Small intestine (tissue), 7 donors: ENCODE results near the gene DIAPH2. TPM values are rescaled to one million over a fixed set of nuclear protein-coding genes. Genes with fewer than 3 reads are reported as not detected.

Experiments used
- DNase-seq, 2 donors: peaks; one replicate each; pipeline versions ENCODE4 v3.0.0 to v3.0.0-alpha.2; 2013
- FAIRE-seq: peaks from 2 replicates; lab custom pipeline; 2012; peaks lifted over from hg19 to GRCh38; lab: Jason Lieb, UNC
- H3K27ac ChIP-seq, 3 donors: one replicate each; pipeline ENCODE4 v1.5.1; 2013; ENCODE audit warnings: low read length in 2 of 3, mild to moderate bottlenecking in 2 of 3, control low read depth in 1 of 3, inconsistent platforms in 1 of 3, low read depth in 1 of 3, moderate library complexity in 1 of 3
- H3K27me3 ChIP-seq, 3 donors: one replicate each; pipeline ENCODE4 v1.6.1; 2013; ENCODE audit warnings: low read length in 3 of 3, inconsistent platforms in 1 of 3; ENCODE audit not compliant: control insufficient read depth in 3 of 3, insufficient read depth in 3 of 3
- H3K36me3 ChIP-seq, 3 donors: one replicate each; pipeline ENCODE4 v1.6.1; 2013; ENCODE audit warnings: low read length in 3 of 3, inconsistent platforms in 1 of 3, low read depth in 1 of 3, mild to moderate bottlenecking in 1 of 3, moderate library complexity in 1 of 3; ENCODE audit not compliant: control insufficient read depth in 3 of 3, insufficient read depth in 2 of 3
- H3K4me1 ChIP-seq, 3 donors: one replicate each; pipeline ENCODE4 v1.6.1; 2013; ENCODE audit warnings: low read length in 2 of 3, inconsistent platforms in 1 of 3, low read depth in 1 of 3, mild to moderate bottlenecking in 1 of 3, moderate library complexity in 1 of 3; ENCODE audit not compliant: control insufficient read depth in 3 of 3, insufficient read depth in 2 of 3
- H3K4me3 ChIP-seq, 3 donors: one replicate each; pipeline ENCODE4 v1.5.1; 2013; ENCODE audit warnings: low read length in 3 of 3, control low read depth in 1 of 3, inconsistent platforms in 1 of 3, low read depth in 1 of 3, mild to moderate bottlenecking in 1 of 3, moderate library complexity in 1 of 3
- H3K9me3 ChIP-seq, 2 donors: one replicate each; pipeline ENCODE4 v1.6.1; 2013; ENCODE audit warnings: low read depth in 1 of 2, low read length in 1 of 2; ENCODE audit not compliant: control insufficient read depth in 2 of 2, insufficient read depth in 1 of 2
- WGBS, 3 donors: extraction: QIAGEN DNeasy Blood & Tissue Kit; methylation state at CpG; one replicate each; pipeline ENCODE4 v1.1.7; 2013; 5-methylcytosine and 5-hydroxymethylcytosine counted together
- polyA plus RNA-seq, 4 donors: library from polyadenylated mRNA; stranded (reverse) in 3 of 4; unstranded in 1 of 4; fragments of 200-250 nt in 3 of 4; fragments of 120-200 nt in 1 of 4; gene quantifications; one replicate each; pipeline versions ENCODE4 v1.2.1 to v1.2.3, GENCODE V29; 2013
- donor health status: healthy with polysubstance abuse.
- donor health status: control.
- donor health status: control.
- donor health status: Bipolar disorder and iron deficiency.
- donor health status: healthy.

DIAPH2 gene
- polyA plus RNA-seq, 4 donors: 5.1 to 11.7 (median 6.1) TPM

- Histone ChIP-seq H3K27me3 (no peaks in the 10 kb centered on the region), H3K36me3 (no peaks in the 10 kb centered on the region), H3K27ac (no peak overlapping the region), H3K4me1 (no peaks in the 10 kb centered on the region), H3K9me3 (no peaks in the 10 kb centered on the region), H3K4me3 (no peak overlapping the region)
- DNase-seq (no peak), FAIRE-seq (no peak)
Observed at GRCh38 chrX:97322401-97322800, 637.8 kb downstream of the DIAPH2 start.

GRCh38 chrX:97326456-97326855, 641.8 kb downstream of the DIAPH2 start:
- Histone ChIP-seq H3K4me3 (no peak overlapping the region), H3K4me1 (no peaks in the 10 kb centered on the region), H3K36me3 (no peaks in the 10 kb centered on the region), H3K9me3 (no peaks in the 10 kb centered on the region), H3K27ac (no peak overlapping the region), H3K27me3 (no peaks in the 10 kb centered on the region)
- FAIRE-seq (no peak), DNase-seq (no peak)
- 74 to 84% (median 82%) methylated on average over 2 of the region's 2 CpGs for WGBS, 3 donors

GRCh38 chrX:97328853-97329390, 644.3 kb downstream of the DIAPH2 start:
- no peak for FAIRE-seq
- Histone ChIP-seq H3K36me3 (no peaks in the 10 kb centered on the region), H3K4me1 (no peaks in the 10 kb centered on the region), H3K27me3 (no peaks in the 10 kb centered on the region), H3K9me3 (no peaks in the 10 kb centered on the region), H3K27ac (no peak overlapping the region), H3K4me3 (no peak overlapping the region)
- WGBS, 3 donors: 88 to 100% (median 97%) methylated on average over 1 of the region's 1 CpG
- DNase-seq: no peak

- Histone ChIP-seq H3K27ac (no peak overlapping the region), H3K9me3 (no peaks in the 10 kb centered on the region), H3K4me3 (no peak overlapping the region), H3K4me1 (no peaks in the 10 kb centered on the region), H3K36me3 (no peaks in the 10 kb centered on the region), H3K27me3 (no peaks in the 10 kb centered on the region)
- no peak for DNase-seq
- FAIRE-seq: no peak
- WGBS, 3 donors: 83 to 92% (median 92%) methylated on average over 1 of the region's 1 CpG
Observed at GRCh38 chrX:97330151-97330550, 645.5 kb downstream of the DIAPH2 start.

- H3K4me1 ChIP-seq: no peaks in the 10 kb centered on the region
- no peaks in the 10 kb centered on the region for H3K27me3 ChIP-seq
- WGBS, 3 donors: 70 to 100% (median 93%) methylated on average over 3 of the region's 3 CpGs
- FAIRE-seq (no peak), DNase-seq (no peak)
- H3K36me3 ChIP-seq: no peaks in the 10 kb centered on the region
- no peak overlapping the region for H3K27ac ChIP-seq
- no peaks in the 10 kb centered on the region for H3K9me3 ChIP-seq
- no peak overlapping the region for H3K4me3 ChIP-seq
Observed at GRCh38 chrX:97332963-97333362, 648.3 kb downstream of the DIAPH2 start.

- no peaks in the 10 kb centered on the region for H3K36me3 ChIP-seq
- no peak overlapping the region for H3K27ac ChIP-seq
- H3K4me1 ChIP-seq: no peaks in the 10 kb centered on the region
- H3K27me3 ChIP-seq: no peaks in the 10 kb centered on the region
- no peak overlapping the region for H3K4me3 ChIP-seq
- no peak for FAIRE-seq
- 92 to 98% (median 94%) methylated on average over 9 of the region's 9 CpGs for WGBS, 3 donors
- H3K9me3 ChIP-seq: no peaks in the 10 kb centered on the region
- no peak for DNase-seq
Observed at GRCh38 chrX:97334850-97335249, 650.2 kb downstream of the DIAPH2 start.

- Histone ChIP-seq H3K4me1 (no peaks in the 10 kb centered on the region), H3K36me3 (no peaks in the 10 kb centered on the region), H3K27me3 (no peaks in the 10 kb centered on the region), H3K4me3 (no peak overlapping the region), H3K27ac (no peak overlapping the region), H3K9me3 (no peaks in the 10 kb centered on the region)
- whole genome bisulfite sequencing, 3 donors: 47 to 88% (median 71%) methylated on average over 2 of the region's 2 CpGs
- FAIRE-seq (no peak), DNase-seq (no peak)
Observed at GRCh38 chrX:97344724-97345123, 660.1 kb downstream of the DIAPH2 start.

GRCh38 chrX:97358941-97359340, 674.3 kb downstream of the DIAPH2 start:
- H3K36me3 ChIP-seq: no peaks in the 10 kb centered on the region
- FAIRE-seq: no peak
- no peaks in the 10 kb centered on the region for H3K9me3 ChIP-seq
- DNase-seq: no peak
- H3K27me3 ChIP-seq: no peaks in the 10 kb centered on the region
- H3K27ac ChIP-seq: no peak overlapping the region
- no peaks in the 10 kb centered on the region for H3K4me1 ChIP-seq
- H3K4me3 ChIP-seq: no peak overlapping the region
- WGBS, 3 donors: 80 to 97% (median 90%) methylated on average over 2 of the region's 2 CpGs

- no peak overlapping the region for H3K27ac ChIP-seq
- DNase-seq (no peak), FAIRE-seq (no peak)
- H3K4me3 ChIP-seq: no peak overlapping the region
- no peaks in the 10 kb centered on the region for H3K27me3 ChIP-seq
- no peaks in the 10 kb centered on the region for H3K4me1 ChIP-seq
- no peaks in the 10 kb centered on the region for H3K36me3 ChIP-seq
- H3K9me3 ChIP-seq: no peaks in the 10 kb centered on the region
Observed at GRCh38 chrX:97363843-97364242, 679.2 kb downstream of the DIAPH2 start.
